Stimulated activated naive B cell treated with anti-CD40 and anti-IgM and Interleukin-4, amounts not matched to agents 10 μg/mL and 1 μg/mL and 100 μg/mL, for 72 hours (primary cell): Measurements from ENCODE around the gene SHROOM3.

ENCODE experiments used
- ATAC-seq, 2 donors: fragments of 150-1000 bp; cut with Tn5 transposase; replicated peaks; 2 replicates each; pipeline ENCODE4 v1.10.0; 2021; ENCODE audit warnings: moderate library complexity in 1 of 2
- DNase-seq: peaks from one replicate; pipeline ENCODE4 v3.0.0; 2021
- H3K27ac Mint-ChIP-seq: one replicate; pipeline ENCODE4 v1.8.0; 2022; ENCODE audit warnings: mild to moderate bottlenecking, mixed read lengths
- H3K27me3 Mint-ChIP-seq, 2 donors: one replicate each; pipeline ENCODE4 v1.8.0; 2022; ENCODE audit warnings: mixed read lengths in 2 of 2
- H3K36me3 Mint-ChIP-seq, 2 donors: one replicate each; pipeline ENCODE4 v1.8.0; 2022; ENCODE audit warnings: mixed read lengths in 2 of 2, mild to moderate bottlenecking in 1 of 2
- H3K4me1 Mint-ChIP-seq, 2 donors: one replicate each; pipeline ENCODE4 v1.8.0; 2022; ENCODE audit warnings: mixed read lengths in 2 of 2, mild to moderate bottlenecking in 1 of 2
- H3K4me3 Mint-ChIP-seq, 2 donors: one replicate each; pipeline ENCODE4 v1.8.0; 2022; ENCODE audit warnings: mild to moderate bottlenecking in 2 of 2, mixed read lengths in 2 of 2, moderate library complexity in 1 of 2
- H3K9me3 Mint-ChIP-seq, 2 donors: one replicate each; pipeline ENCODE4 v1.8.0; 2022; ENCODE audit warnings: mixed read lengths in 2 of 2, mild to moderate bottlenecking in 1 of 2

SHROOM3 gene

DNA sequence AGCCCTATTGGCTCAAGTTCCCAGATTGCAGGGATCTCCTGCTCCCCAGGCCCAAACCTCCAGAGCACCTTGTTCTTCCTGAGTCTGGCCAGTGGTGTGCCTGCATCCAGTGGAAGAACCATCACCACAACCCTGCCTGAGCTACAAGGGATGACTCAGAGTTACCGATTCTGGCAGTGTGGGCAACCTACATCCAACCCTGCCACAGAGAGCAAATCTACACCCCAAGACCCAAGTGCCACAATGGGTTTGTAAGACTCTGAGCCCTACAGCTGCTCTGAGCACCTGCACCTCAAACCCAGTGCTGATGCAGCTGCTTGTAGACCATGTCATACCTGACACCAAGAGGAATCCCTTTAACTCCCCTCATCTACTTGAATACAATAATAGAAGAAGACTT lies 352.9 kb downstream of the SHROOM3 start:
- Mint-ChIP-seq H3K4me3 (no peak overlapping the region), H3K9me3 (peaks cover 5% of the 10 kb centered on the region in 2 donors)

DNA sequence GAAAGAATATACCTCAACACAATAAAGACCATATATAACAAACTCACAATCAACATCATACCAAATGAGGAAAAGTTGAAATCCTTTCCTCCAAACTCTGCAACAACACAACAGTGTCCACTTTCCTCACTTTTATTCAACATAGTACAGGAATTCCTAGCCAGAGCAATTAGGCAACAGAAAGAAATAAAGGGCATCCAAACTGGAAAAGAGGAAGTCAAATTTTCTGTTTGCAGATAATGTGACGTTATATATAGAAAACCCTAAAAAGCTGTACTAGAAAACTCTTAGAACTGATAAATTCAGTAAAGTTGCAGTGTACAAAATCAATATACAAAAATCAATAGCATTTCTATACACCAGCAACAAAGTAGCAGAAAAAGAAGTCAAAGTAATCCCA lies 355.3 kb downstream of the SHROOM3 start:
- Mint-ChIP-seq H3K36me3 (peaks cover 0 to 1% of the 10 kb centered on the region in 2 donors), H3K9me3 (peaks cover 5% of the 10 kb centered on the region in 2 donors), H3K27ac (no peak overlapping the region), H3K27me3 (peaks cover 0 to 4% of the 10 kb centered on the region in 2 donors), H3K4me1 (no peaks in the 10 kb centered on the region), H3K4me3 (no peak overlapping the region)
- ATAC-seq (no peak), DNase-seq (no peak)

More for the DNA sequence above, 352.9 kb downstream of the SHROOM3 start:
- Mint-ChIP-seq H3K36me3 (peaks cover 0 to 1% of the 10 kb centered on the region in 2 donors), H3K27me3 (peaks cover 0 to 4% of the 10 kb centered on the region in 2 donors), H3K27ac (no peak overlapping the region), H3K4me1 (no peaks in the 10 kb centered on the region)
- DNase-seq (no peak), ATAC-seq (no peak)

DNA sequence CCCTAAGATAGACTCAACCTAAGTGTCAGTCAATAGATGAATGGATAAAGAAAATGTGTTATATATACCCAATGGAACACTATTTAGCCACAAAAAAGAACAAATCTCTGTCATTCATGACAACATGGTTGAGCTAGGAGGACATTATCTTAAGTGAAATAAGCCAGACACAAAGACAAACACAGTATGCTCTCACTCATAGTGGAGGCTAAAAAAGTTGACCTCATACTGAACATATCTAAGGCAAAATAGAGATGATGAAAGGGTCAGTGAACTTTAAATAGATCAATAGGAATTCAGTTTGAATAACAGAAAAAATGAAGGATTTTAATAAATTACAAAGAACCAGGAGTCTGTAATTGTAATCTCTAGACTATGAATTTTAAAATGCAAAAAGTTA lies 356.4 kb downstream of the SHROOM3 start:
- no peak for ATAC-seq

DNA sequence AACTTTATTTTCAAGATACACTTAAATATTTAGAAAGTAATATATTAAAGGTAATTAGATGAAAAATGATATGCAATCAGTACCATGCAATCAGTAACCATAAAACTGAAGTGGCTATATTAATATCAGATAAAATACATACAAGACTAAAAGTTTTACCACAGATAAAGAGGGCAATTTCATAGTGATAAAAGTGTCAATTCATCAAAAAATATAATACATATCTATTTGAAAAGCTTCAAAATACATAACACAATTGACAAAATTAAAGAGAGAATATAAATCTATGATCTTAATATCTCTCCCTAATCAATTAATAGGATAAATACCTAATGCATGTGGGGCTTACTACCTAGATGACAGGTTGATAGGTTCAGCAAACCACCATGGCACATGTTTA lies 357.4 kb downstream of the SHROOM3 start:
- ATAC-seq (no peak), DNase-seq (no peak)
- Mint-ChIP-seq H3K36me3 (peaks cover 0 to 1% of the 10 kb centered on the region in 2 donors), H3K27ac (no peak overlapping the region), H3K4me1 (no peaks in the 10 kb centered on the region), H3K4me3 (no peak overlapping the region), H3K9me3 (peaks cover 5% of the 10 kb centered on the region in 2 donors), H3K27me3 (peaks cover 1 to 2% of the 10 kb centered on the region in 2 donors)

More for the DNA sequence above, 356.4 kb downstream of the SHROOM3 start:
- DNase-seq, result no peak
- Mint-ChIP-seq H3K9me3 (peaks cover 5% of the 10 kb centered on the region in 2 donors), H3K36me3 (peaks cover 0 to 1% of the 10 kb centered on the region in 2 donors), H3K4me3 (no peak overlapping the region), H3K27me3 (no peaks in the 10 kb centered on the region), H3K4me1 (no peaks in the 10 kb centered on the region), H3K27ac (no peak overlapping the region)

DNA sequence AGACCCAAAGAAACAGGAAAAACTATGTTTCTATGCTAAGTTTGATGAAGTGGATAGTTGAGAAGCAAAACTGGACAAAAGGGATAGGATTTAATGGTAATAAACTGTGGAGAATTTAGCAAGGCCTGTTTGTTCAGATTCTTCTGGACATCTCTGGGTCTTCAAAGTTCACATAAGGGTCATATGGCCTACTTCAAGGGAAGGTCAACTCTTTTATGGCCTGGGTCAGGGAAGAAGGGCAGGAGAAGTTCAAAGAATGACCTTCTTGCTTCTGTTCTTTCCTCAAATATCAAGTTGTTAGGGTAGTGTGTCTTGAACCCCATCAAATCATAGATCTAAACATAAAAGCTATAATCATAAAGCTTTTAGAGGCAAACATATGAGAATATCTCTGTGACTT lies 360.2 kb downstream of the SHROOM3 start:
- Mint-ChIP-seq H3K4me3 (no peak overlapping the region), H3K27ac (no peak overlapping the region), H3K36me3 (no peaks in the 10 kb centered on the region), H3K27me3 (peaks cover 8 to 21% of the 10 kb centered on the region in 2 donors), H3K9me3 (peaks cover under 1 to 3% of the 10 kb centered on the region in 2 donors), H3K4me1 (no peaks in the 10 kb centered on the region)
- no peak for DNase-seq
- ATAC-seq, result no peak

DNA sequence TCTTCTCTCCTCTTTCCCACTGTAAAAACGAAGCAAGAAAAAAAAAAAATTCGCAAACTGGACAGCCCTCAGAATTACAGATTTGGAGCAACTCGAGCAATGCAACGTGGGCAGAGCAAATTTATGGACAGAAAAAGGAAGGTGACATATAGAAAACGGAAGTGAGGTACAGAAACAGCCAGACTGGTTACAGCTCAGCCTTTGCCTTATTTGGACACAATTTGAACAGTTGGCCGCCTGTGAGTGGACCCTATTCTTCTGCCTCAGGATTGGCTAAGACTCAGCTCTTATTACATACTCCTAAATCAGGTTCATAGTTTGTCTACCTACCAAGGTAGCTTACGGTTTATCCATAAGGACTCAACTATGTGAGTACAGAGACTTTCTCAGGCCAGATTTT lies 364.1 kb downstream of the SHROOM3 start:
- Mint-ChIP-seq H3K4me3 (no peak overlapping the region), H3K9me3 (peaks cover 0 to 3% of the 10 kb centered on the region in 2 donors), H3K36me3 (no peaks in the 10 kb centered on the region), H3K27ac (no peak overlapping the region), H3K27me3 (peaks cover 23 to 43% of the 10 kb centered on the region in 2 donors), H3K4me1 (no peaks in the 10 kb centered on the region)
- DNase-seq, result no peak
- no peak for ATAC-seq

DNA sequence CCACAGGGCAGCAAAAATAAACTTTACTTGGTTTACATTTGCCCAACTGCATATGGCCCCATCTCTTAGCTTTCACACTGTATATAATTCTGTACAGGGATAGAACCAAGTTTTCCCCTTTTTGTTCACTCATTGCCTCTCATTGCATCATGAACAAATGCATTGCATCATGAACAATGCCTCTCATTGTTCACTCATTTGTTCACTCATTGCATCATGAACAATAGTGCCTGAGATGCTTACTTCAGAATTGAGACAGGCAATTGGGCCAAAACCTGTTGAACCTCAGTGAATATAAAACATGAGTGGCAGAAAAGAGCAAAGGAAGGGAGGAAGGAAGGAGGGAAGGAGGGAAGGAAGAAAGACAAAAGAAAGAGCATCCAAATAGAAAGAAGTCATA lies 364.7 kb downstream of the SHROOM3 start:
- ATAC-seq (no peak), DNase-seq (no peak)
- no peak overlapping the region for H3K27ac Mint-ChIP-seq
- no peaks in the 10 kb centered on the region for H3K36me3 Mint-ChIP-seq
- H3K4me3 Mint-ChIP-seq, result no peak overlapping the region
- peaks cover 0 to 3% of the 10 kb centered on the region in 2 donors for H3K9me3 Mint-ChIP-seq
- peaks cover 27 to 49% of the 10 kb centered on the region in 2 donors for H3K27me3 Mint-ChIP-seq
- H3K4me1 Mint-ChIP-seq, result no peaks in the 10 kb centered on the region

DNA sequence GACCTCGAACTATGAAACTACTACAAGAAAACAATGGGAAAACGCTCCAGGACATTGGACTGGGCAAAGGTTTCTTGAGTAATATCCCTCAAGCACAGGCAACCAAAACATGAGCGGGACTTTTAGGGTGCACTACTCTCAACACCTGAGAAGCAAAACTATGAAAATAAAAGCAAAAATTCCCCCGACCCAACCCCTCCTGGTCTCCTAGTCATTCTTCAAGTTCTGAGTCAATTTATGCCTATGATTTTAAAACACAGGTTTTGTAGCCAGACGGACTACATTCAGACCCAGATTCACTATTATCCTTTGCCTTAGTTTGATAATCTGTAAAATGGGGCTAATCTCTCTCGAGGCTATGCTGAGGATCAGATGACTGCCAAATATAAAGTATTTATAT lies 365.9 kb downstream of the SHROOM3 start:
- H3K4me1 Mint-ChIP-seq, result no peaks in the 10 kb centered on the region
- no peak overlapping the region for H3K4me3 Mint-ChIP-seq
- peaks cover 28 to 51% of the 10 kb centered on the region in 2 donors for H3K27me3 Mint-ChIP-seq
- peaks cover 0 to 3% of the 10 kb centered on the region in 2 donors for H3K9me3 Mint-ChIP-seq
- H3K36me3 Mint-ChIP-seq, result no peaks in the 10 kb centered on the region
- no peak for ATAC-seq
- no peak for DNase-seq
- no peak overlapping the region for H3K27ac Mint-ChIP-seq

DNA sequence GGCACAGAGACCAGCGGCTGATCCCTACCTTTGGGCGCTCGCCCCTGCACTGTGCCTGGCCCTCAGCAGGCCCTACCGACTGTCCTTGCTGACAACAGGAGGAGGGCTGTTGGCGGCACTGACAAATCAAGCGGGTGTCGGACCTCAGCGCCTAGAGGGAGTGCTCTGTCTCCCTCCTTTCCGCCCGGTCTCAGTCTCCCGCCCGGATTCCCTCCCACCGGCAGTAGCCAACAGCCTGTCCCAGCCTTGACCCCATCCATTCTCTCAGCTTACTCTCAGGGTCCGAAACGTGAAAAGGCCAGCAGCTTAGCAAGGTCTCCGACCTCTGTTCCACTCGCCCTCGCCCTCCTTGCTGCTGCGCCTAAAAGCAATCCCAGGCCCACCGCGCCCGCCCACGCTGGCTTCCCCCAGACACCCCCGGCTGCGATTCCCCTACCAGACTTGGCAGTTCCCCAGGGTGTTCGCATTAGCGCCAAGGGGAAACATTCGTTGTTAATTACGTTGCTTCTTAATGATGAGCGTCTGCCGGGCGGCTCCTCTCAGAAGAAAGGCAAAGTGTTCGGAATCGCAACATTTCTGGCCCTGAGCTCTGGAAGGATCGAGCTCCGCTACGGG lies 366.7 kb downstream of the SHROOM3 start:
- no peak for DNase-seq
- Mint-ChIP-seq H3K27me3 (peaks cover 28 to 51% of the 10 kb centered on the region in 2 donors), H3K36me3 (no peaks in the 10 kb centered on the region), H3K27ac (no peak overlapping the region), H3K4me1 (no peaks in the 10 kb centered on the region), H3K9me3 (peaks cover 4 to 5% of the 10 kb centered on the region in 2 donors), H3K4me3 (no peak overlapping the region)
- ATAC-seq, result no peak

DNA sequence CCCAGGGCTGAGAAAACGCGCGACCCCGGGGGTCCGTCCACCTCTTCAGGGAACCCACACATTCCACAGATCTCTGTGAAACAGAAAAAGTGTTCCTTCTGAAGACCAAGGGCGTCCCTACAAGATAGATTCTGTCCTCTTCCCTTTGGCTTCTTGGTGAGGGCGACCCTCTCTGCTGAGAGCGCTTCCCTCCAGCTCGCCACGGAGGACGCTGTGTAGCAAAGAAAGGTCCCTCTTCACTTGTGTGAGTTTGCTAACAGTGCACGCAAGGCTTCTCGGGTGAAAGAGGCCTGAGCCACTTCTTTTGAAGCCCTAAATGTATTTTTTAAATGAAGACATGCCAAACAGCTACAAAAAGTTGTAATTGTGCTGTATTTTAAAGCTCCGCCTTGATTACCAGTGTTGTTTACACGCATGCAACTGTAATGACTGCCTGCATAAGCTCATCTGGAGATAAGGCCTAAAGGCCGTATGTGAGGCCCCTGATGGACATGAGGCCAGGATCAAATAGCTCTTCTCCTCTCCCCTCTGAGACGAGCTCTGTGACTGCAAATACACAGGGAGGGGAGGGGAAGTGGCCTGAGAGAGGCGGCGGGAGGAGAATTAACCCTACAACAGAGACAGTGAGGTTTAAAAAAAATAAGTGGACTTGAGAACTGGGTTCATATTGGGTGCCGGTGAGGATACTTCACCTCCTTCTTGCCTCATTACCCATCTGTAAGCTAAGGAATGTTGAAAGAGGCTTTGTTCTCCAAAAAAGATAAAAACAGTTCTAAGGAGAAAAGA lies 367.4 kb downstream of the SHROOM3 start:
- ATAC-seq (no peak), DNase-seq (no peak)
- peaks cover 7 to 8% of the 10 kb centered on the region in 2 donors for H3K9me3 Mint-ChIP-seq
- no peaks in the 10 kb centered on the region for H3K36me3 Mint-ChIP-seq
- H3K27ac Mint-ChIP-seq, result no peak overlapping the region
- peaks cover 27 to 48% of the 10 kb centered on the region in 2 donors for H3K27me3 Mint-ChIP-seq
- H3K4me1 Mint-ChIP-seq, result no peaks in the 10 kb centered on the region
- no peak overlapping the region for H3K4me3 Mint-ChIP-seq

DNA sequence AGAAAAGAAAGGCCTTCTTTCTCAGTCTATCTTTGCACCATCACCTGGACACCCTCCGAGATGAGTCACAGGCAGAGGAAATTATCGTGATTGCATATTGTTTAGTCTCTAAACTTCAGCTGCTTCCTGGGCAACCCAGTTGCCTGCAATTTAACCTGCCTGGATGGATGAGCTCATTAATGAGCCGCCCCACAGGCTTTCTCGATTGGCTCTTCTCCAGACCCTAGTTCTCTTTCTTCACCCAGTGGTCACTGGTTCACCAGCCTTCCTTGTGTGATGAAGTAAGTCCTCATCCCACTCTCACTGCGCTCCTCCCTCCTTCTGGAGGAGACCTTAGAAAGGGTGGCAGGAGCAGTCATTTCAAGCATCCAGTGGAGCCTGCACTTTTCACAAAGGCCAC lies 368.5 kb downstream of the SHROOM3 start:
- Mint-ChIP-seq H3K27ac (no peak overlapping the region), H3K36me3 (no peaks in the 10 kb centered on the region), H3K27me3 (peaks cover 20 to 38% of the 10 kb centered on the region in 2 donors), H3K4me3 (no peak overlapping the region), H3K9me3 (peaks cover 4 to 14% of the 10 kb centered on the region in 2 donors), H3K4me1 (no peaks in the 10 kb centered on the region)
- DNase-seq, result no peak
- no peak for ATAC-seq

DNA sequence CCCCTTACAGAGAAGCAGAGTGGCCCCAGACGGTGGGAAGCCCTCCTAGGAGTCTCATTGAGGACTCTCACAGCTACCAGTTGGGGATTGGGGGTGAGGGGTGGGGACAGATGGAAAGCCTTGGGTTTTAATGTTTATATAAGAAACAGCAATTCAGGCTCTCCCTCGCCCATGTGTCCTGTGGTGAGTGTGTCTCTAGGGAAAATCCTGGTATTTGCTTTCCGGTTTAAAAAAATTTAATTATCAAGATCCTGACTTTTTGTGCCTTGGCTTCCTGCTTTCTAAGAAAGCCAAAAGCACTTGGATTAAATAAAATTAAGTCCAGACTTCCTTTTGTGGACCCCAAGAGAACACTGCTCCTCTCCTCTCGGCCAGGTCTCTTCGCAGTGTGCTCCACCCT lies 369.1 kb downstream of the SHROOM3 start:
- no peak for ATAC-seq
- Mint-ChIP-seq H3K27ac (no peak overlapping the region), H3K27me3 (peaks cover 20 to 32% of the 10 kb centered on the region in 2 donors), H3K36me3 (no peaks in the 10 kb centered on the region), H3K9me3 (peaks cover 6 to 18% of the 10 kb centered on the region in 2 donors), H3K4me3 (no peak overlapping the region), H3K4me1 (no peaks in the 10 kb centered on the region)
- DNase-seq, result no peak

DNA sequence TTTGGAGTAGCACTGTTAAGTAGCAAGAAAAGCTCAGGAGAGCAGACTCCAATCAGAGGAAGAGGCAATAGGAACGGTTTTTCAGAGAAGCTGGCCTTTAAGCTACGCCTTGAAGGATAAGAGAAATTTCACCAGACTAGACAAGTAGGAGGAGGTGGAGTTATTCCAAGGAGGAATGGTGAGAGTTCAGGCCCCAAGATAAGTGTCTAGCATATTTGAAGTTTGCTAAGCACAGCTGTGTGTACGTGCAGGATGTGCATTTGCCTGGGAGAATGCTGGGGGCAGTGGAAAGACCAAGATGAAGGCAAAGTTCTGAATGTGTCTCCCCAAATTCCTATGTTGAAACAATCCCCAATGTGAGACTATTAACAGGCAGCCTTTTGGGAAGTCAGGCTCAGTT lies 371.3 kb downstream of the SHROOM3 start:
- Mint-ChIP-seq H3K27me3 (peaks cover 20 to 30% of the 10 kb centered on the region in 2 donors), H3K4me3 (no peak overlapping the region), H3K36me3 (no peaks in the 10 kb centered on the region), H3K9me3 (peaks cover 8 to 18% of the 10 kb centered on the region in 2 donors), H3K4me1 (no peaks in the 10 kb centered on the region), H3K27ac (no peak overlapping the region)
- DNase-seq (no peak), ATAC-seq (no peak)

DNA sequence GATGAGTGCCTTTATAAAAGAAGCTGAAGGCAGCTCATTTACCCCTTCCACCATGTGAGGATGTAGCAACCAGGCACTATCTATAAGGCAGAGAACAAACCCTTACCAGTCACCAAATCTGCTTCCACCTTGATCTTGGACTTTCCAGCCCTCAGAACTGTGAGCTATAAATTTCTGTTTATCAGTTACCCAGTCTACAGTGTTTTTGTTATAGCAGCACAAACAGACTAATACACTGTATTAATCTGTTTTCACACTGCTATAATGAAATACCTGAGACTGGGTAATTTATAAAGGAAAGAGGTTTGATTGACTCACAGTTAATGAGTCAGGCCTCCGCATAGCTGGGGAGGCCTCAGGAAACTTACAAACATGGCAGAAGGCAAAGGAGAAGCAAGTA lies 371.7 kb downstream of the SHROOM3 start:
- no peaks in the 10 kb centered on the region for H3K36me3 Mint-ChIP-seq
- H3K27ac Mint-ChIP-seq, result no peak overlapping the region
- no peaks in the 10 kb centered on the region for H3K4me1 Mint-ChIP-seq
- H3K9me3 Mint-ChIP-seq, result peaks cover 8 to 18% of the 10 kb centered on the region in 2 donors
- no peak for DNase-seq
- no peak for ATAC-seq
- no peak overlapping the region for H3K4me3 Mint-ChIP-seq
- peaks cover 19 to 26% of the 10 kb centered on the region in 2 donors for H3K27me3 Mint-ChIP-seq
